Measurements from ENCODE around the gene EDC4.

The EDC4 gene

GRCh38 chr16:67872131-67872630, 671 bp upstream of the EDC4 start:
- H3K4me3 ChIP-seq (ENCODE audit: low read depth, low read length): no peak overlapping the region

GRCh38 chr16:67873435-67874370, 851 bp downstream of the EDC4 start:
- no peak for TF ChIP-seq CTCF (IDR thresholded peaks at IDR 0.05; ENCODE audit: low read depth, low read length)
- peak overlapping the region; percentile 97 for H3K4me3 ChIP-seq (ENCODE audit: low read depth, low read length)

More at GRCh38 chr16:67872131-67872630, 671 bp upstream of the EDC4 start:
- TF ChIP-seq CTCF (IDR thresholded peaks at IDR 0.05; ENCODE audit: low read depth, low read length): no peak

GRCh38 chr16:67874372-67874771, 1.5 kb downstream of the EDC4 start:
- H3K4me3 ChIP-seq (ENCODE audit: low read depth, low read length): peak overlapping the region; percentile 97
- TF ChIP-seq CTCF (IDR thresholded peaks at IDR 0.05; ENCODE audit: low read depth, low read length): no peak

GRCh38 chr16:67877064-67877463, 4.2 kb downstream of the EDC4 start:
- no peak overlapping the region for H3K4me3 ChIP-seq (ENCODE audit: low read depth, low read length)
- no peak for TF ChIP-seq CTCF (IDR thresholded peaks at IDR 0.05; ENCODE audit: low read depth, low read length)

GRCh38 chr16:67878232-67878631, 5.4 kb downstream of the EDC4 start:
- TF ChIP-seq CTCF (IDR thresholded peaks at IDR 0.05; ENCODE audit: low read depth, low read length): no peak
- H3K4me3 ChIP-seq (ENCODE audit: low read depth, low read length): no peak overlapping the region

- TF ChIP-seq CTCF (IDR thresholded peaks at IDR 0.05; ENCODE audit: low read depth, low read length): no peak
- H3K4me3 ChIP-seq (ENCODE audit: low read depth, low read length): no peak overlapping the region
Observed at GRCh38 chr16:67878846-67879245, 6.0 kb downstream of the EDC4 start.

GRCh38 chr16:67879462-67879861, 6.6 kb downstream of the EDC4 start:
- TF ChIP-seq CTCF (IDR thresholded peaks at IDR 0.05; ENCODE audit: low read depth, low read length): no peak
- H3K4me3 ChIP-seq (ENCODE audit: low read depth, low read length): no peak overlapping the region

All from WI38 (cell line).